Stimulated activated naive CD8-positive, alpha-beta T cell treated with anti-CD3 and anti-CD28 coated beads, Interleukin-15, Interleukin-2, amounts not matched to agents 100 ng/mL and 50 ng/mL, for 24 hours (primary cell): ENCODE results near the gene UPF1.
"Not testable (repeated sequence)": the region's sequence is repeated elsewhere in the genome, so short reads cannot be mapped to it uniquely, and the experiment has no call there.

ENCODE experiments used
- H3K27ac Mint-ChIP-seq: one replicate; pipeline ENCODE4 v1.8.0; 2021; ENCODE audit warnings: mild to moderate bottlenecking, mixed read lengths
- H3K27me3 Mint-ChIP-seq: one replicate; pipeline ENCODE4 v1.8.0; 2021; ENCODE audit warnings: mixed read lengths
- H3K36me3 Mint-ChIP-seq: one replicate; pipeline ENCODE4 v1.8.0; 2021; ENCODE audit warnings: low read depth, mixed read lengths
- H3K4me1 Mint-ChIP-seq: one replicate; pipeline ENCODE4 v1.8.0; 2021; ENCODE audit warnings: low read depth, mixed read lengths
- H3K4me3 Mint-ChIP-seq: one replicate; pipeline ENCODE4 v1.8.0; 2021; ENCODE audit warnings: mild to moderate bottlenecking, mixed read lengths
- H3K9me3 Mint-ChIP-seq: one replicate; pipeline ENCODE4 v1.8.0; 2021; ENCODE audit warnings: mixed read lengths

UPF1 gene

DNA sequence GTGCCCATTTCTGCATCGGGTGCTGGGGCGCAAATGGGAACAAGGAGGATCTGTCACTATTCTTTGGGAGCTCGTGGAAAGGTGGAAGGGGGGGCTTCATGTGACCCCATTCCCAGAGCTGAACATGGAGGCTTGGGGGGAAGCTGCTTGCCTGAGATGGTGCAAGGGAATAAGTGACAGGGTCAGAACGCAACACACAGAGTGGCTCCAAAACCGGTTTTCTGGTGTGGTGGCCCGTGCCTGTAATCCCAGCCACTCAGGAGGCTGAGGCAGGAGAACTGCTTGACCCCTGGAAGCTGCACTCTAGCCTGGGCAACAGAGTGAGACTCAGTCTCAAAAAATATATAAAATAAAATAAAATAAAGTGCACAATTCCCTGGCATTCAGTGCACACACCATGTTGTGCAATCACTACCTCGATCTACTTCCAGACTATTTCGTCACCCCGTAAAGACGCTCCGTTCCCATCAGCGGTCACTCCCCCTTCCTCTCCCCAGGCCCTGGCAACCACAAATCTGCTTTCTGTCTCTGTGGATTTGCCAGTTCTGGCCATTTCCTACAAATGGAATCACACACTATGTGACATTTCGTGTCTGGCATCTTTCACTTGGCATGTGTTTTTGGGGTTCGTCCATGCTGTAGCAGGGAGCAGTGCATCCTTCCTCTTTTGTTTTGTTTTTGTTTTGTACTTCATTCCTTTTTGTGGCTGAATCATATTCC, 22.4 kb upstream of the UPF1 start:
- Mint-ChIP-seq H3K36me3 (no peaks in the 10 kb centered on the region), H3K9me3 (no peaks in the 10 kb centered on the region), H3K27ac (peak overlapping the region; percentile 4)

GRCh38 chr19:18811638-18812037, 20.1 kb upstream of the UPF1 start:
- H3K4me1 Mint-ChIP-seq, H3K27me3 Mint-ChIP-seq, H3K9me3 Mint-ChIP-seq, H3K27ac Mint-ChIP-seq, H3K4me3 Mint-ChIP-seq, H3K36me3 Mint-ChIP-seq: not testable (repeated sequence)

More for the DNA sequence above, 22.4 kb upstream of the UPF1 start:
- Mint-ChIP-seq H3K4me1 (no peaks in the 10 kb centered on the region), H3K27me3 (peaks cover 8% of the 10 kb centered on the region), H3K4me3 (no peak overlapping the region)

- Mint-ChIP-seq H3K27me3 (peaks cover 8% of the 10 kb centered on the region), H3K4me1 (no peaks in the 10 kb centered on the region), H3K9me3 (no peaks in the 10 kb centered on the region), H3K4me3 (no peak overlapping the region), H3K36me3 (no peaks in the 10 kb centered on the region), H3K27ac (no peak overlapping the region)
Measured at GRCh38 chr19:18814063-18814462, 17.7 kb upstream of the UPF1 start.

- Mint-ChIP-seq H3K27me3 (peaks cover 4% of the 10 kb centered on the region), H3K27ac (no peak overlapping the region), H3K4me3 (no peak overlapping the region), H3K9me3 (no peaks in the 10 kb centered on the region), H3K4me1 (no peaks in the 10 kb centered on the region), H3K36me3 (no peaks in the 10 kb centered on the region)
Measured at GRCh38 chr19:18815673-18816072, 16.1 kb upstream of the UPF1 start.

DNA sequence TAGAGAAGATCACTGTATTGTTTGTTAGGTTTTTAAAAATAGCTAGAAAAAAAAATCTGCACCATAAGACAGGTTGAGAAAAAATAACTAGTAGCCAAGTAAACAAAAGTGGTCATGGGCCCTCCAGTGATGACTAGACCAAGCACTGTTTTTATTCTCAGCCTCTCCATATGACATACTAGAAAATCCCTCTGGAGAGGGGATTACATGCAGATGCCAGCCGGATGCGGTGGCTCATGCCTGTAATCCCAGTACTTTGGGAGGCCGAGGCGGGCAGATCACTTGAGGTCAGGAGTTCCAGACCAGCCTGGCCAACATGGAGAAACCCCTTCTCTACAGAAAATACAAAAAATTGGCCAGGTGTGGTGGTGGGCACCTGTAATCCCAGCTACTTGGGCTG, 15.1 kb upstream of the UPF1 start:
- H3K36me3 Mint-ChIP-seq, H3K27me3 Mint-ChIP-seq, H3K27ac Mint-ChIP-seq, H3K4me1 Mint-ChIP-seq, H3K4me3 Mint-ChIP-seq, H3K9me3 Mint-ChIP-seq: not testable (repeated sequence)

GRCh38 chr19:18817574-18817973, 14.2 kb upstream of the UPF1 start:
- no peaks in the 10 kb centered on the region for H3K4me1 Mint-ChIP-seq
- H3K27me3 Mint-ChIP-seq, result no peaks in the 10 kb centered on the region
- no peak overlapping the region for H3K4me3 Mint-ChIP-seq
- H3K36me3 Mint-ChIP-seq, result no peaks in the 10 kb centered on the region
- no peaks in the 10 kb centered on the region for H3K9me3 Mint-ChIP-seq
- H3K27ac Mint-ChIP-seq, result no peak overlapping the region

GRCh38 chr19:18828786-18829185, 3.0 kb upstream of the UPF1 start:
- Mint-ChIP-seq H3K4me1 (peaks cover 7% of the 10 kb centered on the region), H3K27me3 (peaks cover 8% of the 10 kb centered on the region), H3K4me3 (no peak overlapping the region), H3K36me3 (peaks cover 15% of the 10 kb centered on the region), H3K27ac (no peak overlapping the region), H3K9me3 (peaks cover 3% of the 10 kb centered on the region)

DNA sequence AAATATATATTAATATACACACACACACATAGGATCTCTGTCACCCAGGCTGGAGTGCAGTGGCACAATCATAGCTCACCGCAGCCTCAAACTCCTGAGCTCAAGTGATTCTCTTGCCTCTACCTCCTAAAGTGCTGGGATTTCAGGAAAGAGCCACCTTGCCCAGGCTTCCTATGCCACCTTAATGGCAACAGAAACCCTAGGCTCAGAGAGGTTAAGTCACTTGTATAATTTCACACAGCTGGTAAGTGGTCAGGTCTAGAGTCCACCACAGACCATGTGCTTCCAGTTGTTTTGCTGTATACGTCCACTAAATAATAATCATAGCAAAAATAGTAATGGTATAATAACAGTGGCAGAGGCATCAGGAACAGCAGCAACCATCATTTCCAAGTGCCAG, 1.3 kb upstream of the UPF1 start:
- Mint-ChIP-seq H3K4me3 (no peak overlapping the region), H3K4me1 (peaks cover 24% of the 10 kb centered on the region), H3K27ac (no peak overlapping the region), H3K36me3 (peaks cover 32% of the 10 kb centered on the region), H3K27me3 (peaks cover 8% of the 10 kb centered on the region), H3K9me3 (peaks cover 3% of the 10 kb centered on the region)

- Mint-ChIP-seq H3K36me3 (peaks cover 48% of the 10 kb centered on the region), H3K27me3 (peaks cover 7% of the 10 kb centered on the region), H3K4me3 (peak overlapping the region; percentile 97), H3K9me3 (no peaks in the 10 kb centered on the region), H3K4me1 (peaks cover 45% of the 10 kb centered on the region), H3K27ac (peak overlapping the region; percentile 95)
Measured at GRCh38 chr19:18832306-18833140, 764 bp downstream of the UPF1 start.

DNA sequence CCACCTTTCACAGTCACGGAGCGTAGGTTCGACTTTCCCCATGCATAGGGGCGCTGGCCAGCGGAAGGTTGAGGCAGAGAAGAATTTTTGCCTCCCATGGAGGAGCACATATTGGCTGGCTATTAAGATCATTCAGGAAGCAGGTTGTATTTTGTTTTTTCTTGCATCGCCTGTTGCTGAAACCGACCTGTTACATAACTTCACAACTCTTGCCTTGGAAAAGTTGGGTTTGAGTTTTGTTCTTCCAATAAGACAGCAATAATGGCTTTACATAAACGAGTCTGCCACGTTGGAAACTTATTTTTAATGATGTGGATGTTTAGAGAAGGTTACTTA, 1.4 kb downstream of the UPF1 start:
- H3K36me3 Mint-ChIP-seq, result peaks cover 51% of the 10 kb centered on the region
- no peaks in the 10 kb centered on the region for H3K9me3 Mint-ChIP-seq
- H3K27ac Mint-ChIP-seq, result peak overlapping the region; percentile 95
- H3K4me1 Mint-ChIP-seq, result peaks cover 51% of the 10 kb centered on the region
- H3K27me3 Mint-ChIP-seq, result peaks cover 3% of the 10 kb centered on the region
- peak overlapping the region; percentile 97 for H3K4me3 Mint-ChIP-seq

GRCh38 chr19:18833849-18834643, 2.3 kb downstream of the UPF1 start:
- H3K36me3 Mint-ChIP-seq, result peaks cover 57% of the 10 kb centered on the region
- H3K4me1 Mint-ChIP-seq, result peaks cover 60% of the 10 kb centered on the region
- H3K27me3 Mint-ChIP-seq, result no peaks in the 10 kb centered on the region
- H3K27ac Mint-ChIP-seq, result peak overlapping the region; percentile 41
- peak overlapping the region; percentile 97 for H3K4me3 Mint-ChIP-seq
- H3K9me3 Mint-ChIP-seq, result no peaks in the 10 kb centered on the region

DNA sequence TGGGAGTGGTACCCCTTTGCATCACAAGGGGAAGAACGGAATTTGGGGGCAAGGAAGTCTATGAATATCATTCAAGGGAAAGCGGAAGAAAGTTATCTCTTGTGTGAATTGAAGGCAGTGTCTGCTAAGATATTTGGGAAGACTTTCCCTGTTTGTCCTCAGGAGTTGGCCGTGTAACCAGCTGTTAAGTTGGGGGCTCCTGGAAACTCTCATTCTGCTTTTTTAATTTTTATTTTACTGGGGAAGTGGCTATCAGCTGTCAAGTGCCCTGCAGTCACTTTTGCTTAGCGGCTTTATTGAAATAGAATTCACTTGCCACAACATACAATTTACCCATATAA, 2.9 kb downstream of the UPF1 start:
- Mint-ChIP-seq H3K9me3 (no peaks in the 10 kb centered on the region), H3K4me1 (peaks cover 66% of the 10 kb centered on the region), H3K36me3 (peaks cover 62% of the 10 kb centered on the region), H3K4me3 (peak overlapping the region; percentile 97), H3K27me3 (no peaks in the 10 kb centered on the region), H3K27ac (peak overlapping the region; percentile 41)

DNA sequence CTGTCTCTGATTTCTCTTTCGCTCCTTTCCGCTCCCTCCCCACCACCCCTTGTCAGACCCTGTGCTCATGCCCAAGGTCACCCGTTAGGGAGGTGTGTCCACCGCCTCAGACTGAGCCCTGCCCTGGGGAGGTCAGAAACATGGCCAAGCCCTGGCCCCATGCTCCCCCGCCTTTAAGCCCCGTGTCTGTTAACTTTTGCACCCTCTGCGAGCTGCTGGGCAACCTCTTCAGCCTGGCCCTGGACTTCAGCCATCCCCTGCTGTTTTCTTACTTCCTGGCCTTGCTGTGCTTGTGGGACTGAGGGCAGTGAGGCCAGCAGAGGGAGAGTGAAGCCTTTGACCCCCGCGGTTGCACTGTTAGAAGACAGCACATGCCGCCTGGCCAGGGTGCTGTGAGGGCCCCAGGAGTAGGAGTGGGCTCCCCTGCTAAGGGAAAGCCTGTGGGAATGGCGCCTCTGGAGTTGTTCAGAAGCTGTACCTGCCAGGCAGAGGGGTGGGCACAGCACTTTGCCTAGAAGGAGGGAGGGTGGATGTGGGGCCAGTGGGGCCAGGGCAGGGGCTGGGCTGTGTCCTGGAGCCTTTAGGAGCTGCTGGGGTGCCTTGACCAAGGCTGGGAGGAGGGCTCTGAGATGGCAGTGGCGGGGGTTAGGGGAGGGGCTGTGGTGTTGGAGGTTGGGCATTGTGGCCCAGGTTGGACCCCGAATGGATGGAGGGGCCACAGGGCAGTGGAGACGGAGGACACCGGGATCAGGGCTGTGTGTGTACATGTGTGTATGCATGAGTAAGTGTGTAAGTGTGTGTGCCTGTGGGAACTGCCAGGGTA, 7.9 kb downstream of the UPF1 start:
- Mint-ChIP-seq H3K27ac (peak overlapping the region; percentile 16), H3K4me1 (peaks cover 97% of the 10 kb centered on the region), H3K36me3 (peaks cover 49% of the 10 kb centered on the region), H3K27me3 (no peaks in the 10 kb centered on the region), H3K9me3 (no peaks in the 10 kb centered on the region), H3K4me3 (no peak overlapping the region)
